ENCODE results near the gene CTSC. TPM values are rescaled to one million over a fixed set of nuclear protein-coding genes. Genes with fewer than 3 reads are reported as not detected.
A peak's percentile ranks its signal among the peaks of the same experiment; 100 is the strongest.

The CTSC gene
- polyA plus RNA-seq, 1 of the 3 experiments (the other 2 are of a cell fraction): 104 TPM

GRCh38 chr11:88293931-88294330 is 43.6 kb downstream of the CTSC start:
- Histone ChIP-seq H3K27ac (ENCODE audit: low read depth in 2 of 2, low read length in 1 of 2) (no peak overlapping the region), H3K27me3 (ENCODE audit: insufficient read depth) (no peaks in the 10 kb centered on the region), H3K4me2 (no peak overlapping the region), H3K9me3 (no peaks in the 10 kb centered on the region), H4K20me1 (ENCODE audit: insufficient read depth) (no peaks in the 10 kb centered on the region), H3F3A (replicated peaks; ENCODE audit: insufficient read depth) (no peaks in the 10 kb centered on the region), H3K4me1 (ENCODE audit: control insufficient read depth in 1 of 2, insufficient read depth in 2 of 2, low read depth in 1 of 2, low read length in 1 of 2) (peaks cover 8 to 9% of the 10 kb centered on the region in 2 experiments; a peak in 3 of 4 replicates), H2AFZ (ENCODE audit: low read depth) (no peak overlapping the region), H3K36me3 (replicated peaks in 1 of 2; ENCODE audit: control insufficient read depth in 1 of 2, insufficient read depth in 2 of 2, low read length in 1 of 2) (peaks cover 0 to 2% of the 10 kb centered on the region in 2 experiments), H3K79me2 (ENCODE audit: insufficient read depth) (no peaks in the 10 kb centered on the region), H3K9me2 (no peaks in the 10 kb centered on the region), H3K9ac (no peak overlapping the region), H3K4me3 (ENCODE audit: low read depth in 2 of 2, low read length in 1 of 2) (no peak overlapping the region)
- no peak for DNase-seq
- ChIA-PET CTCF (interaction anchor here (1.5 kb wide), 1 partner anchor 12 kb away, joined by 5 read pairs; no protein-coding TSS in a partner anchor), POLR2A (no interaction called here)
- WGBS (ENCODE audit: low lambda C conversion rate): 76% methylated on average over 3 of the region's 3 CpGs
- TF ChIP-seq RXRA (IDR thresholded peaks at IDR 0.05; ENCODE audit: borderline replicate concordance, low read depth) (no peak), ZBTB33 (IDR thresholded peaks at IDR 0.05; ENCODE audit: borderline replicate concordance, low read depth) (no peak)

GRCh38 chr11:88292171-88292843 is 45.2 kb downstream of the CTSC start:
- Histone ChIP-seq H3K79me2 (ENCODE audit: insufficient read depth) (no peaks in the 10 kb centered on the region), H3K4me2 (peak overlapping the region; percentile 27; the same call in 1 of the 2 replicates), H3K9me3 (no peaks in the 10 kb centered on the region), H3K9ac (no peak overlapping the region), H3K9me2 (no peaks in the 10 kb centered on the region), H3K27ac (ENCODE audit: low read depth in 2 of 2, low read length in 1 of 2) (peak overlapping the region; percentile 23 to 47; a peak in 3 of 4 replicates), H3F3A (replicated peaks; ENCODE audit: insufficient read depth) (no peaks in the 10 kb centered on the region), H3K36me3 (replicated peaks in 1 of 2; ENCODE audit: control insufficient read depth in 1 of 2, insufficient read depth in 2 of 2, low read length in 1 of 2) (peaks cover 0 to 2% of the 10 kb centered on the region in 2 experiments), H3K4me1 (ENCODE audit: control insufficient read depth in 1 of 2, insufficient read depth in 2 of 2, low read depth in 1 of 2, low read length in 1 of 2) (peaks cover 6 to 9% of the 10 kb centered on the region in 2 experiments; a peak in 3 of 4 replicates), H3K4me3 (ENCODE audit: low read depth in 2 of 2, low read length in 1 of 2) (no peak overlapping the region), H3K27me3 (ENCODE audit: insufficient read depth) (no peaks in the 10 kb centered on the region), H4K20me1 (ENCODE audit: insufficient read depth) (no peaks in the 10 kb centered on the region), H2AFZ (ENCODE audit: low read depth) (no peak overlapping the region)
- ChIA-PET CTCF (no interaction called here), POLR2A (no interaction called here)
- WGBS (ENCODE audit: low lambda C conversion rate): 40% methylated on average over 3 of the region's 3 CpGs
- DNase-seq: peak; percentile 12
- TF ChIP-seq MXI1 (IDR thresholded peaks at IDR 0.05; ENCODE audit: low read depth, low read length) (no peak), REST (IDR thresholded peaks at IDR 0.05; ENCODE audit: low read depth, low read length) (no peak), RAD21 (IDR thresholded peaks at IDR 0.05; ENCODE audit: low read length) (peak; percentile 54), EZH2phosphoT487 (IDR thresholded peaks at IDR 0.05; ENCODE audit: borderline replicate concordance, low read depth) (no peak), EP300 (IDR thresholded peaks at IDR 0.05; ENCODE audit: borderline replicate concordance in 1 of 2, low read depth in 1 of 2, low read length in 1 of 2) (peak in 1 of 2 experiments; percentile 44; a peak in 1 of 4 replicates), GATA2 (CRISPR knock-in tag; IDR thresholded peaks at IDR 0.05) (no peak), GABPA (IDR thresholded peaks at IDR 0.05; ENCODE audit: low read depth) (no peak), ELF1 (IDR thresholded peaks at IDR 0.05) (no peak), IRF3 (IDR thresholded peaks at IDR 0.05; ENCODE audit: low read depth, low read length) (no peak), PBX3 (IDR thresholded peaks at IDR 0.05) (peak; percentile 47; the same call in 1 of the 2 replicates), TEAD4 (IDR thresholded peaks at IDR 0.05; ENCODE audit: borderline replicate concordance, insufficient read depth) (no peak), FOXM1 (IDR thresholded peaks at IDR 0.05; ENCODE audit: low read depth) (no peak), USF2 (IDR thresholded peaks at IDR 0.05; ENCODE audit: borderline replicate concordance, low read depth, low read length) (no peak), SMC3 (IDR thresholded peaks at IDR 0.05; ENCODE audit: low read depth, low read length) (peak; percentile 8; the same call in 1 of the 2 replicates), NFIC (IDR thresholded peaks at IDR 0.05; ENCODE audit: borderline replicate concordance) (peak; percentile 97), YY1 (IDR thresholded peaks at IDR 0.05; ENCODE audit: low read depth) (no peak)
